A673 (cell line): ENCODE data around the gene NRSN1. TPM values are rescaled to one million over a fixed set of nuclear protein-coding genes. Genes with fewer than 3 reads are reported as not detected.

Experiments used
- BruUV-seq: library from RNA; stranded (reverse); fragments of 400-500 nt; replicated peaks from 2 replicates; lab custom pipeline; 2021; lab: Mats Ljungman, UMichigan
- CTCF ChIA-PET: fragments of 300-600 bp; sonication (Branson Sonifier 250); formaldehyde crosslinking; loops from one replicate; lab custom pipeline; 2022; ENCODE audit warnings: antibody characterized with exemption; lab: Charles Lee
- POLR2A ChIA-PET: fragments of 300-600 bp; sonication (Branson Sonifier 250); formaldehyde crosslinking; loops from one replicate; lab custom pipeline; 2022; ENCODE audit warnings: antibody characterized with exemption; ENCODE audit not compliant: low non-redundant PET; lab: Charles Lee
- DNase-seq: peaks from one replicate; pipeline ENCODE4 v3.0.0-alpha.2; 2015; ENCODE audit warnings: low spot score
- H3K27ac ChIP-seq: fragments of 200-600 bp; sonication (generic); 2 replicates; pipeline ENCODE4 v1.5.1; 2016; ENCODE audit warnings: mixed run types, low read depth, mild to moderate bottlenecking, mixed read lengths, antibody characterized with exemption, low read length; ENCODE audit not compliant: poor library complexity, severe bottlenecking
- H3K27me3 ChIP-seq: fragments of 200-600 bp; sonication (generic); replicated peaks from 2 replicates; pipeline ENCODE4 v1.6.1; 2017; ENCODE audit warnings: mixed run types, low read depth, mild to moderate bottlenecking, mixed read lengths, antibody characterized with exemption, low read length; ENCODE audit not compliant: insufficient read depth, poor library complexity
- H3K36me3 ChIP-seq: fragments of 200-600 bp; sonication (generic); 2 replicates; pipeline ENCODE4 v1.6.1; 2016; ENCODE audit warnings: mixed run types, mild to moderate bottlenecking, mixed read lengths, antibody characterized with exemption, low read length; ENCODE audit not compliant: insufficient read depth, poor library complexity, severe bottlenecking
- H3K4me1 ChIP-seq: fragments of 200-600 bp; sonication (generic); 2 replicates; pipeline ENCODE4 v1.6.1; 2017; ENCODE audit warnings: mixed run types, mild to moderate bottlenecking, mixed read lengths, antibody characterized with exemption, low read length; ENCODE audit not compliant: insufficient read depth, poor library complexity, severe bottlenecking
- H3K4me3 ChIP-seq: fragments of 200-600 bp; sonication (generic); 2 replicates; pipeline ENCODE4 v1.5.1; 2016; ENCODE audit warnings: low read depth, mixed run types, mild to moderate bottlenecking, mixed read lengths, low read length; ENCODE audit not compliant: poor library complexity, severe bottlenecking
- H3K9me3 ChIP-seq: fragments of 200-600 bp; sonication (generic); 2 replicates; pipeline ENCODE4 v1.6.1; 2016; ENCODE audit warnings: mixed run types, low read depth, mild to moderate bottlenecking, mixed read lengths, antibody characterized with exemption, low read length; ENCODE audit not compliant: poor library complexity, severe bottlenecking
- CTCF ChIP-seq: fragments of 300-800, 200-600 bp; sonication (generic); conservative IDR thresholded peaks from 2 replicates; pipeline ENCODE4 v1.5.1; 2017; ENCODE audit warnings: low read depth, mild to moderate bottlenecking, antibody characterized with exemption, low read length, moderate library complexity, mixed read lengths
- EZH2 ChIP-seq: fragments of 200-600 bp; sonication (generic); IDR thresholded peaks from 2 replicates; pipeline ENCODE4 v1.6.1; 2017; ENCODE audit warnings: borderline replicate concordance, low read depth, mild to moderate bottlenecking, mixed read lengths, antibody characterized with exemption, low read length; ENCODE audit not compliant: poor library complexity, severe bottlenecking
- intact Hi-C: fragments of 100-400 bp; cut with micrococcal nuclease; formaldehyde crosslinking; loops from one replicate; pipeline ENCODE4 v1.10.0; 2022; ENCODE audit not compliant: unreplicated experiment
- total RNA-seq: library from RNA; stranded (reverse); gene quantifications from 2 replicates; pipeline ENCODE4 v1.2.3, GENCODE V29; 2021

Gene NRSN1
- total RNA-seq, 1 experiment from 2014 or later: not detected

GRCh38 chr6:24146871-24147270, 20.9 kb downstream of the NRSN1 start:
- no TSS peak for BruUV-seq
- Histone ChIP-seq H3K27me3 (no peaks in the 10 kb centered on the region), H3K27ac (no peak overlapping the region), H3K36me3 (no peaks in the 10 kb centered on the region), H3K4me1 (no peaks in the 10 kb centered on the region), H3K9me3 (no peaks in the 10 kb centered on the region), H3K4me3 (no peak overlapping the region)
- no peak for DNase-seq
- CTCF ChIA-PET: no interaction called here
- TF ChIP-seq CTCF: no peak
- TF ChIP-seq EZH2: no peak
- intact Hi-C loops: no loop called here
- POLR2A ChIA-PET: no interaction called here

GRCh38 chr6:24147511-24148153, 21.6 kb downstream of the NRSN1 start:
- no peaks in the 10 kb centered on the region for H3K36me3 ChIP-seq
- no peaks in the 10 kb centered on the region for H3K4me1 ChIP-seq
- no peak overlapping the region for H3K27ac ChIP-seq
- no peaks in the 10 kb centered on the region for H3K9me3 ChIP-seq
- TF ChIP-seq CTCF (no peak), EZH2 (no peak)
- H3K27me3 ChIP-seq: no peaks in the 10 kb centered on the region
- DNase-seq: no peak
- no peak overlapping the region for H3K4me3 ChIP-seq
- POLR2A ChIA-PET: no interaction called here
- intact Hi-C loops: no loop called here
- BruUV-seq: no TSS peak
- CTCF ChIA-PET: no interaction called here

- no TSS peak for BruUV-seq
- Histone ChIP-seq H3K9me3 (no peaks in the 10 kb centered on the region), H3K4me3 (no peak overlapping the region), H3K36me3 (no peaks in the 10 kb centered on the region), H3K27ac (no peak overlapping the region), H3K4me1 (no peaks in the 10 kb centered on the region), H3K27me3 (no peaks in the 10 kb centered on the region)
- DNase-seq: no peak
- TF ChIP-seq CTCF (no peak), EZH2 (no peak)
- intact Hi-C loops: no loop called here
- POLR2A ChIA-PET: no interaction called here
- CTCF ChIA-PET: no interaction called here
These were observed 22.1 kb downstream of the NRSN1 start for GRCh38 chr6:24148154-24148570.
